ENCODE data around the gene DAZAP2. TPM values are rescaled to one million over a fixed set of nuclear protein-coding genes. Genes with fewer than 3 reads are reported as not detected.
"Not testable (repeated sequence)": the region's sequence is repeated elsewhere in the genome, so short reads cannot be mapped to it uniquely, and the experiment has no call there.

Gene DAZAP2
- total and polyA plus RNA-seq, 2 of the 4 experiments (the other 2 are of a cell fraction): 62.2 to 202 TPM

- H2AK9ac ChIP-seq (replicated peaks; ENCODE audit: low read depth, low read length, poor library complexity); H3K36me3 ChIP-seq (ENCODE audit: control insufficient read depth, insufficient read depth, low read length); H4K8ac ChIP-seq (ENCODE audit: low read depth in 2 of 2, low read length in 2 of 2); H3K9me3 ChIP-seq (ENCODE audit: control insufficient read depth, insufficient read depth, low read length); H3K9me1 ChIP-seq (ENCODE audit: insufficient read depth, low read length); H4K20me1 ChIP-seq (ENCODE audit: insufficient read depth, low read length); H4K91ac ChIP-seq (ENCODE audit: insufficient read depth, low read depth, low read length); H2BK20ac ChIP-seq (ENCODE audit: low read depth, low read length); in situ Hi-C loops (cut with MboI; ENCODE audit: low sequenced_read_pairs); POLR2A ChIA-PET (ENCODE audit: unreplicated experiment); H2BK120ac ChIP-seq (ENCODE audit: low read depth, low read length); H3K9ac ChIP-seq (ENCODE audit: low read depth, low read length); H4K5ac ChIP-seq (ENCODE audit: low read depth, low read length); H3K4me2 ChIP-seq (ENCODE audit: low read depth, low read length); H3K23ac ChIP-seq (ENCODE audit: low read depth, low read length); intact Hi-C loops (cut with micrococcal nuclease); H2BK5ac ChIP-seq (ENCODE audit: low read depth, low read length, poor library complexity, severe bottlenecking); H3K56ac ChIP-seq (ENCODE audit: extremely low read depth, insufficient read depth, low read length); H2AFZ ChIP-seq (replicated peaks; ENCODE audit: low read length, poor library complexity); H3K4me1 ChIP-seq (ENCODE audit: control insufficient read depth, insufficient read depth, low read length); BruUV-seq (replicated peaks); ATAC-seq (ENCODE audit: low read depth); H3K27me3 ChIP-seq (ENCODE audit: control insufficient read depth, insufficient read depth, low read length); H3K18ac ChIP-seq (ENCODE audit: low read depth, low read length); H2BK15ac ChIP-seq (ENCODE audit: low read depth, low read length); H3K4me3 ChIP-seq (ENCODE audit: insufficient read depth, low read depth, low read length); H3K14ac ChIP-seq (replicated peaks; ENCODE audit: low read depth, low read length); DNase-seq; H3K27ac ChIP-seq (ENCODE audit: insufficient read depth, low read length); dilution Hi-C loops (cut with HindIII; ENCODE audit: low sequenced_read_pairs, unreplicated experiment); H2AK5ac ChIP-seq (ENCODE audit: low read depth, low read length); H3K4ac ChIP-seq (ENCODE audit: low read depth, low read length): not testable (repeated sequence)
- WGBS, 2 experiments (ENCODE audit: extremely low coverage in 2 of 2, insufficient read length in 1 of 2): 93% methylated on average over 5 of the region's 12 CpGs; no CpG with 5 or more reads in 1 of the 2 experiments
- CTCF ChIA-PET: interaction anchor here (0.6 kb wide), 1 partner anchor 17 kb away, joined by 3 read pairs; no protein-coding TSS in a partner anchor
- peaks cover 14 to 20% of the 10 kb centered on the region in 2 experiments; a peak in 3 of 4 replicates for H3K79me1 ChIP-seq (ENCODE audit: low read depth in 1 of 2, low read length in 2 of 2)
These were observed 18.8 kb upstream of the DAZAP2 start for GRCh38 chr12:51219857-51220256.
